ENCODE data around the gene SNX3.

The SNX3 gene

GRCh38 chr6:108169464-108170331 lies 91.1 kb downstream of the SNX3 start:
- no peak for DNase-seq

DNA sequence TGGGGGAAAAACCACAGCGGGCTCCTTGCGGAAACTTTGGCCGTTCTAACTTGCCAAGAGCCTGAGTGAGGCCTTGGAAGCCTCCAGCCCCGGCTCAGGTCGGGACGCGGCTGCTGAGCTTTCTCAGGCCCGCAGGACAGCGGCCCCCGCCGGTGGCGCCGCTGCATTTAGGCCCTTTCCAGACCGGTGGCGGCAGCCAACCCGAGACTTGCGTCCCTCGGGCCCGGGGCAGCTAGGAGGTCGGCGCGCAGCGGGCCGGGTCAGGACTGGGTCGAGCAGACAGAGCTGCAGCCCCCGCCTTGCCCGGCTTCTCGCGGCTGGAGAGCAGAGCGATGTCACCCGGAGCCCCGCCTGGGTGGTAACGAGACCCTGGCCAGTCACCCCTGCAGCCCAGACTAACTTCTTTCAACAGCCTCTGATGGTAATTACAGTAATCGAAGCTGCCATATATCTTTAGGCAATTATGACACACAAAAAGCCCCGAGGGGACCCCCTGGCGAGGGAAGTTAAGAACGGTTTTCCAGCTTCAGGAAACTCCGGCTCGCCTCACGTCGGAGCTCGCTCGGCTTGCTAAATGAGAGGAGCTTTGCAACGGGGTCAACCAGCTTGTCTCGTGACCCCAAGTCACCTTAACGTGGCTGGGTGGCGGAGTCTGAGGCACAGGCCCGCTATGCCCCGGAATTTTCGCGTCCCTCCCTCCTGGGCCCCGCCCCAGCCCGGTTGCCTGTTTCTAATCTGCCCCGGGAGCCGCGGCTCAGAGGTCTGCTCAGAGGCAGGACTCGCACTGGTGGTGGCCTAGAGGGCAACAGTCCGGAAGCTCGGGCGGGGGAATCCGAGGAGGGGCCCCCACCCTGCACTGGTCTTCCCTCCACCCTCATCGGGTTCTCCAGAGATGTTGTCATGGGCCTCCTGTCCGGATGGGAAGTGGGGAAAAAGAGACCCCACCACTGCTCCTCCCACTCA lies 92.1 kb downstream of the SNX3 start:
- no peak for DNase-seq

- DNase-seq = no peak
Observed at GRCh38 chr6:108168090-108168463, 92.8 kb downstream of the SNX3 start.

DNA sequence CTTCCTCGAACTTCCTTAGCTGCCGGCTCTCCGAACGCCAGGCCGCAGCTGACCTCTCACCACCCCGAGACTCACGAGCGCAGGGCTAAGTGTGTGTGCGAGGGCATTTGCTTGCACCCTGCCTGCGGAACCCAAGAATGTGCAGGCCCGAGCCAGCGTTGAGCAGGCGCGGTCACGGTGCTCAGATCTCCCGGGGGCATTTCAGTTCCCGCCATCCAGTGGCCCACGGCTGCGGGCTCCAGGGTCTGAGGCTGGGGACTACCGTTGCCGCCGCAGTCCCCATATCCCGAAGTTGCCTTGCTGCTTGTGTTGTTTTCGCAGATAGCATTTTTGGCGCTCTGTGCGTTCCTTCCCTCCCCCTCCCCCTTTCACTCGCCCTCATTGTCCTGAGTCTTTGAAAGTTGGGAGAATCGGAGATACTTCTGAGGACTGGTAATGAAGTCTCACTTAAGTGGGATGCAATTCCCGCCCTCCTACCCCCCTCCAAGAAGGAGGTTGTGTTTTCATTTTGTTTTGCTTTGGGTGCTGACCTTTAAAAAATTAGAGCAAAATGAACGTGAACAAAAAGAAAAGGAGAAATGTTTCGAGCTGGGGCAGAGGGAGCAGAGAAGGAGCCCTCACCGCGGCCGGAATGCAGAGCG lies 93.3 kb downstream of the SNX3 start:
- DNase-seq = no peak

DNA sequence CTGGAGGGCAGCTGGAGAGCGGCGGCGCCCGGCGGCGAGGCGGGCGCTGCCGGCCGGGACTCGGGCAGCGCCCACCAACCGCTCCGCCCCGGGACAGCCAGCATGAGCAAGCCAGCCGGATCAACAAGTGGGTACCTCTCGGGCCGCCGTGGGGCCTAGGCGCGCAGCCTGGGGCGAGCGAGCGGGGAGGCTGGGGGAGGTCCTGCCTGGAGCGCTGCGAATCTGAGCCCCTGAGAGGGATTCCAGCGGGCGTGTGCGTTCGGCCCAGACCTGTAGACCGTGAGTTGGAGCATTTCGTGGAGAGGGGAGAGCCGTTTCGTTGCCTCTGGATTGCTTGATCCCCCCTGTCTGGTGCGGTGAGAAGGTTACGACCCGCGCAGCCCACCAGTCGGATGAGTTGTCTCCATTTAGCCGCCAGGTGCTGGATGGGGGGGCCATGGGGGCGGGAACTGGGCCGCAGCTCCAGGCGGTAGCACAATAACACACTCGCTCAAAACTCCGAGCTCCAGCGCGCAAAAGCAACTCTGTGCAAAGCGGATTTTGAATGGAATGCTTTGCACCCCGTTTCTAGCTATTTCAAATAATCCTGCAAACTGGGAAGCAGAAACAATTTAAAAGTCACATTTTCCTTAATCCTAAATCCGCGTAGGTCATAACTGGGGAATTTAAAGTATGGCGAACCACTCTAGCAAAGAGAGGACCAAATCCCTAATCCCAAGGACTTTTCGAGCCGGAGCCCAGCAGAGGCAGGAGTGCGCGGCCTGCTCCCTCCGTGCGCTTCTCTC lies 94.0 kb downstream of the SNX3 start:
- DNase-seq = no peak

- DNase-seq = no peak
Observed at GRCh38 chr6:108165714-108166663, 94.9 kb downstream of the SNX3 start, which contains the start of gene NR2E1. NR2E1 (plus strand) TSS chr6:108166022; CDS start chr6:108166766, 744 bp downstream.

DNA sequence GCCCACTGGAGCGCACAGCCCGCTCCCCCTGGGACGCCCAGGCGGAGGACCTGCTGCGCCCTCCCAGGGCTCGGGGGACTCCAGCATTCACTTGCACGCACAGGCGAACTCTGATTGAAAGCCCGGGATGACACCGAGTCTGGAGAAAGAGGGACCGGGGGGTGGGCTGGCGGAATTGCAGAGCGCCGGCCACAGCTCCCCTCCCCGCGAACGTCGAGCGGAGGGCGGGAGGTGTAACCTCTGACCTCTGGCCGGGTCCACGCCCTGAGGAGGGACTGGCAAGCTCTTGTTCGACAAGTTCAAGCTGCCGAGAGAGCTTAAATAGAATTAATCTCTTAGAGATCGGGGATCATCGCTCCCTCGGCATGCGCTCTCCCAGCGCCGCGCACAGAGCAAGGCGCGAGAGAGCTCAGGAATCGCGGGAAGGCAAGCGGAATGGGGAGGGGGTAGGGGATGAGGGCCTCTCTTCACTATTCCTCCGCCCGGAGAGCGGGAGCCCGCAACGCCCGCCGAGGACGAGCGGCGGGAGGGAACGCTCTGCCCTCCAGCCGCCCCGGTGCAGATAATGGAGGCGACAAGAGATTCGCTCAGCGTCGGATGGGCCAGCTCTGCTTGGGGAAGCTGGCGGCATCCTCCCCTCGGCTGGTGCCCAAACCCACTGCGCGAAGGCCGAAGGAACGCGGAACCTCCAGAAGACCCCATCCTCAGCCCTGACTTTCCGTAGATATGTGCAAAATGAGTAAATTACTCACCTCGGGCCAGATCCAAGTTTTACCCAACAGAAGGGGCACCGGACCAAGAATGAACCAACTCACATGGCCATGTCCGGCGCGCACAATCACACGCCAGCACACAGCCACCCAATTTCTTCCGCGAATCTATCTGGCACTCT lies 95.8 kb downstream of the SNX3 start:
- no peak for DNase-seq

GRCh38 chr6:108164543-108164814 lies 96.4 kb downstream of the SNX3 start:
- DNase-seq = no peak

DNA sequence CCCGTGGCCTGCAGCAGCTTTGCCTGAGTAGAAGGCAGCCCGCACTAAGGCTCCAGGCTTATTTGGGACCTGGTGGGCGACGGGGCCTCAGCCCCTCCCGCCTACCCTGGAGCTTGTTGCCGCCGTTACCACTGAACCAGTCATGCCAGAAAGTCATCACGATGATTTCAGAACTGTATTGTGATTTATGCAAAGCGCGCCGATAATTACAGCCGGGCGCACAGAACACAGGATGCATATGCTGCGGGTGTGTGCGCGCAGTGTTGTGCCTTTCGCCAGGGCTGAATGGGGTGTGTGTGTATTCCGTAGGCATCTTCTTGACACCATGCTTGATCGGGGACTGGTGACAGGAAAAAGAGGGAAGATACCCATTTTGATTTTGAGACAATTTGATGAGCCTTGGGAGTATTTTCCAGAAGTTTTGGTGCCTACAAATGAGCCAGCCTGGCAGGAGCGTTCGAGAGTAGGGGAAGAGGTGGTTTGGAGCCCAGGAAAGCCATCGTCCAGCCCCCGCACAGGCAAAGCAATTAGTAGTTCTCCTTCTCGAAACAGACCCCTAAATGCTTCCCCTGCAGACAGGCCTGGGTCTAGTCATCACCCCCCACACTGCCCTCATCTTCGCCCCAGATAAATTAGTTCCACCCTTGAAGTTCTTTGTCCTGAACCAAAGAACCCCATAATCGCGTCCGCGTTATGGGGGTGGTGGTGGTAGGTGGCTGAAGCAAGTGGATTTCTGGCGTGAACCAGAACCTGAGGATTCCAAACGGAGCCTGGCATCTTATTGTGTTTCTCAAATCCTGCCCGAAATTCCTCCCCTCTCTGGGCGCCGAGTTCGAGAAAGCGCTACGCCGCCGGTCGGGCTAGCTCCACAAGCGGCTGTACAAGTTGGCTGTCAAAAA lies 96.9 kb downstream of the SNX3 start:
- no peak for DNase-seq

DNA sequence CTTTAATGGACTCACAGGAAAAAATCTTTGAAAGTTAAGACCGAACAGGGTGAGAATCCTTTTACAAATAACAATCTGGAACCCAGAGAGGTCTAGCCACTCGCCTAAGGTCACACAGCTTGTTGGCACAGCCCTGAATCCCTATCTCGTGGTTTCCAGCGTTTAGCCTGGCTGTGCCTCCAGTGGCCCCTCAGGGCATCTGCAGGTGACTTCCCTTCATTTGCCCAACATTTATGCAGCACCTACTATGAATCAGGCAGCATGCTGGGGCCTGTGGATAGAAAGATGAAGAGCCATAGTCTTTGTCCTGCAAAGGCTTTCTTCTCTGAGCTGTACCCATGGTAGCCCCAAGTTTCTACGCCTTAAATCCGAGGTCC lies 97.6 kb downstream of the SNX3 start:
- no peak for DNase-seq

DNA sequence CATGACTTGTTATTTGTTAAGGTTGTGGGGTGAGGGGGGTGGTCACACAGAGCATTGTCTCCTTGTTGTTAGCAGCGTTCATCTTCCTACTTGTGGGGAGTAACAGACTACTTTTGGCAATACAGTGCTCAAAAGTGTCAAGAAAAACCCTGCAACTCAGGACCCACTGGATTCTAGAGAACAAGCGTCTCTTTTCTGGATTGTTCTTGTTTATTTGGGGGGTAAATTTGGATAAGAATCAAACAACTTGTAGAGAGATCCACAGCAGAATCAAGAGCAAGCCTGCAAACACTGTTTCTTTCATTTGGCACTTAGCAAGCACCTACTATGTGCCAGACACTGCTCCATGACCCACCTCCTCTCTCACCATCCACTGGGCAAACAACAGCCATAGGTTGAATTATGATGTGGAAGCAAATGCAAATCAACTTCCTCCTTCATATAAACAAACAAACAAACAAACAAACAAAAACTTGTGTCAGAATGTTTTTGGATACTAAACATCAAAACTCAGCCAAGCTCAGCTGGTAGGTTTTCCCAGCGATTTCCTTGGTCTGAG lies 99.0 kb downstream of the SNX3 start:
- DNase-seq = no peak

Data from activated CD4-positive, CD25-positive, alpha-beta regulatory T cell treated with anti-CD3 and anti-CD28 coated beads, Interleukin-2, amount 50 U/mL, for 72 hours (primary cell).